ENCODE data around the gene OSBPL8.
"Not testable (repeated sequence)": the region's sequence is repeated elsewhere in the genome, so short reads cannot be mapped to it uniquely, and the experiment has no call there.

Gene OSBPL8

GRCh38 chr12:76529226-76529918 is 30.2 kb downstream of the OSBPL8 start:
- FAIRE-seq (peak; percentile 11), DNase-seq (ENCODE audit: insufficient read length, low spot score) (no peak)
- TF ChIP-seq POLR2A (IDR thresholded peaks at IDR 0.05; ENCODE audit: low read depth, low read length): no peak

- no peak for TF ChIP-seq POLR2A (IDR thresholded peaks at IDR 0.05; ENCODE audit: low read depth, low read length)
- no peak for DNase-seq (ENCODE audit: insufficient read length, low spot score)
- no peak for FAIRE-seq
Observed at GRCh38 chr12:76523408-76523807, 36.2 kb downstream of the OSBPL8 start.

GRCh38 chr12:76520348-76520747 is 39.2 kb downstream of the OSBPL8 start:
- FAIRE-seq: no peak
- DNase-seq (ENCODE audit: insufficient read length, low spot score): no peak
- no peak for TF ChIP-seq POLR2A (IDR thresholded peaks at IDR 0.05; ENCODE audit: low read depth, low read length)

GRCh38 chr12:76519538-76519937 is 40.0 kb downstream of the OSBPL8 start:
- DNase-seq (ENCODE audit: insufficient read length, low spot score) (no peak), FAIRE-seq (peak; percentile 15)
- no peak for TF ChIP-seq POLR2A (IDR thresholded peaks at IDR 0.05; ENCODE audit: low read depth, low read length)

- DNase-seq (ENCODE audit: insufficient read length, low spot score) (no peak), FAIRE-seq (no peak)
- no peak for TF ChIP-seq POLR2A (IDR thresholded peaks at IDR 0.05; ENCODE audit: low read depth, low read length)
Observed at GRCh38 chr12:76518699-76519098, 40.9 kb downstream of the OSBPL8 start.

GRCh38 chr12:76515271-76515670 is 44.3 kb downstream of the OSBPL8 start:
- no peak for TF ChIP-seq POLR2A (IDR thresholded peaks at IDR 0.05; ENCODE audit: low read depth, low read length)
- DNase-seq (ENCODE audit: insufficient read length, low spot score) (no peak), FAIRE-seq (no peak)

- FAIRE-seq; DNase-seq (ENCODE audit: insufficient read length, low spot score): not testable (repeated sequence)
Observed at GRCh38 chr12:76511116-76511716, 48.4 kb downstream of the OSBPL8 start.

- TF ChIP-seq POLR2A (IDR thresholded peaks at IDR 0.05; ENCODE audit: low read depth, low read length): no peak
- DNase-seq (ENCODE audit: insufficient read length, low spot score) (no peak), FAIRE-seq (no peak)
Observed at GRCh38 chr12:76508128-76508980, 51.2 kb downstream of the OSBPL8 start.

GRCh38 chr12:76506149-76506548 is 53.4 kb downstream of the OSBPL8 start:
- FAIRE-seq (no peak), DNase-seq (ENCODE audit: insufficient read length, low spot score) (no peak)
- TF ChIP-seq POLR2A (IDR thresholded peaks at IDR 0.05; ENCODE audit: low read depth, low read length): no peak

- DNase-seq (ENCODE audit: insufficient read length, low spot score) (no peak), FAIRE-seq (no peak)
- no peak for TF ChIP-seq POLR2A (IDR thresholded peaks at IDR 0.05; ENCODE audit: low read depth, low read length)
Observed at GRCh38 chr12:76505050-76505449, 54.5 kb downstream of the OSBPL8 start.

GRCh38 chr12:76504606-76505005 is 55.0 kb downstream of the OSBPL8 start:
- FAIRE-seq (no peak), DNase-seq (ENCODE audit: insufficient read length, low spot score) (no peak)
- no peak for TF ChIP-seq POLR2A (IDR thresholded peaks at IDR 0.05; ENCODE audit: low read depth, low read length)

GRCh38 chr12:76503957-76504356 is 55.6 kb downstream of the OSBPL8 start:
- no peak for DNase-seq (ENCODE audit: insufficient read length, low spot score)
- FAIRE-seq: no peak
- TF ChIP-seq POLR2A (IDR thresholded peaks at IDR 0.05; ENCODE audit: low read depth, low read length): no peak

- no peak for FAIRE-seq
Observed at GRCh38 chr12:76501390-76501789, 58.2 kb downstream of the OSBPL8 start.

GRCh38 chr12:76499136-76499535 is 60.4 kb downstream of the OSBPL8 start:
- not testable (repeated sequence) for DNase-seq (ENCODE audit: insufficient read length, low spot score); FAIRE-seq

More at GRCh38 chr12:76501390-76501789, 58.2 kb downstream of the OSBPL8 start:
- TF ChIP-seq POLR2A (IDR thresholded peaks at IDR 0.05; ENCODE audit: low read depth, low read length): no peak
- no peak for DNase-seq (ENCODE audit: insufficient read length, low spot score)

Measured in H54 (cell line).